GM10248 (cell line): Measurements from ENCODE around the gene MIGA2.

Experiments
- CTCF ChIA-PET: fragments of 300-600 bp; sonication (Branson Sonifier 250); formaldehyde crosslinking; extraction: SDS; loops from one replicate; lab custom pipeline; 2021; ENCODE audit warnings: antibody characterized with exemption; lab: Yijun Ruan, JAX
- POLR2A ChIA-PET: fragments of 350-650 bp; sonication (Branson Sonifier 250); formaldehyde crosslinking; extraction: SDS; loops from one replicate; lab custom pipeline; 2020; ENCODE audit warnings: antibody characterized with exemption; lab: Yijun Ruan, JAX
- DNase-seq: peaks from one replicate; pipeline ENCODE4 v3.0.0; 2012; ENCODE audit errors: extremely low spot score
- CTCF ChIP-seq: IDR thresholded peaks from 2 replicates; pipeline ENCODE4 v1.5.1; 2012; ENCODE audit warnings: mild to moderate bottlenecking, low read depth; ENCODE audit errors: extremely low read depth, missing control alignments, control extremely low read depth

The MIGA2 gene

GRCh38 chr9:129042016-129042415, 5.6 kb downstream of the MIGA2 start:
- no peak for DNase-seq
- no peak for TF ChIP-seq CTCF
- CTCF ChIA-PET = interaction anchor here (1.4 kb wide), 1 partner anchor 14 kb away, joined by 4 read pairs; the partner anchor contains the start of gene SH3GLB2
- POLR2A ChIA-PET = no interaction called here

- DNase-seq = no peak
- TF ChIP-seq CTCF = no peak
- ChIA-PET POLR2A (no interaction called here), CTCF (no interaction called here)
Observed at GRCh38 chr9:129052592-129052991, 16.2 kb downstream of the MIGA2 start.

GRCh38 chr9:129053020-129053419, 16.6 kb downstream of the MIGA2 start:
- ChIA-PET CTCF (no interaction called here), POLR2A (no interaction called here)
- DNase-seq = no peak
- TF ChIP-seq CTCF = no peak

DNA sequence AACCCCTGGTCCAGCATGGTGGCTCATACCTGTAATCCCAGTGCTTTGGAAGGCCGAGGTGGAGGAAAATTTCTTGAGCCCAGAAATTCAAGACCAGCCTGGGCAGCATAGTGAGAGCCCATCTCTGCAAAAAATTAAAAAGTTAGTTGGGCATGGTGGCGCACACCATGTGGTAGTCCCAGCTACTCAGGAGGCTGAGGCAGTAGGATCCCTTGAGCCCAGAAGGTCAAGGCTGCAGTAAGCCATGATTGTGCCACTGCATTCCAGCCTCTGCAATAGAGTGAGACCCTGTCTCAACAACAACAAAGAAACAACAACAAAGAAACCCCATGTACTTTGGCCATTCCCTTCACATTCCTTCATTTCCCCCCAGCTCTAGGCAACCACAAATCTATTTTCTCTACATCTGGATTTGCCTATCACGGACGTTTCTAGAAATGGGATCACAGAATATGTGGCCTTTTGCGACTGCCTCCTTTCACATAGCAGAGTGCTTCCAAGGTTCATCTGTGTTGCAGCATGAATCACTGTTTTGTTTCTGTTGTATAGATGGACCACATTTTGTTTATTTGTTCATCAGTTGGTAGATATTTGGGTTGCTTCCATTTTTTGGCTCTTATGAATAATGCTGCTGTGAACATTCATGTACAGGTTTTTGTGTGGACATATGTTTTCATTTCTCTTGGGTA, 17.9 kb downstream of the MIGA2 start:
- ChIA-PET POLR2A (no interaction called here), CTCF (interaction anchor here (0.9 kb wide), 1 partner anchor 51 kb away, joined by 3 read pairs; no protein-coding TSS in a partner anchor)
- TF ChIP-seq CTCF = no peak
- DNase-seq = no peak

DNA sequence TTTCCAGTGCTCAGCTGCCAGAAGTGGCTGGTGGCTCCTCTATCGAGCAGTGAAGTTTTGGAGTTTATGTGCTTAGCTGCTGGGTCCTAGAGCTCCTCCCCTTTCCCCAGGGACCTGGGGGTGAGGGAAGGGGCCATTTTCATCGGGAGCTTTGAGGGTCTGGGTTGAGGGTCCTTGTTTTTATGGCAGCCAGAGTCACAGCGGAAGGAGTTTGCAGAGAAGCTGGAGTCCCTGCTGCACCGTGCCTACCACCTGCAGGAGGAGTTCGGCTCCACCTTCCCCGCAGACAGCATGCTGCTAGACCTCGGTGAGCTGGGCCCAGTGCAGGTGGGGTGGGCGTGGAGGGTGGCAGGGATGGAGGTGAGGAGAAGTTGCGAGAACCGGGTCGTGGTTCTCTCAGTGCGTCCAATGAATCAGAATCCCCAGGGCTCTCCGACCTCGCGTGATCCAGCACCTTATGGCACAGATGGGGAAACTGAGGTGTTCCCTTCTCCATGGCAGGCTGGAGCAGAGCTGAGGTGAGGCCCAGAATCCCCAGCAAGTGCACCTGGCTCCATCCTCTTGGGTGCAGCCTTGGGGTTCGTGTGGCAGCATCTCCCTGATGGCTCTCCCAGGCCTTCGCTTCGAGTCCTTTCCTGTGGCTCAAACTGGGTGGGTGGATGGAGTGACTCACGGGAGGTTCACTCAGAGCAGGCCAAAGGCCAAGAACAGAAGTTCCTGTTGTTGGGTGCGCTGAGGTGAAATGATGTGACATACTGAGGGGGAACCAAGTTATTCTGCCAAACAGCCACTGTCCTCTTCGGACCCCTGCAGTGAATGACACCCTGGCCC, 22.8 kb downstream of the MIGA2 start:
- DNase-seq = no peak
- POLR2A ChIA-PET = interaction anchor here (0.6 kb wide), 1 partner anchor 787 kb away, joined by 5 read pairs; no protein-coding TSS in a partner anchor
- CTCF ChIA-PET = interaction anchor here (2.4 kb wide), 1 partner anchor 31 kb away, joined by 7 read pairs; the partner anchor contains the start of gene SH3GLB2
- TF ChIP-seq CTCF = no peak
